ENCODE data around the gene PLEKHM2. TPM values are rescaled to one million over a fixed set of nuclear protein-coding genes. Genes with fewer than 3 reads are reported as not detected.
A peak's percentile ranks its signal among the peaks of the same experiment; 100 is the strongest.

The PLEKHM2 gene
- total RNA-seq, 1 experiment from 2014 or later = 45.9 TPM

DNA sequence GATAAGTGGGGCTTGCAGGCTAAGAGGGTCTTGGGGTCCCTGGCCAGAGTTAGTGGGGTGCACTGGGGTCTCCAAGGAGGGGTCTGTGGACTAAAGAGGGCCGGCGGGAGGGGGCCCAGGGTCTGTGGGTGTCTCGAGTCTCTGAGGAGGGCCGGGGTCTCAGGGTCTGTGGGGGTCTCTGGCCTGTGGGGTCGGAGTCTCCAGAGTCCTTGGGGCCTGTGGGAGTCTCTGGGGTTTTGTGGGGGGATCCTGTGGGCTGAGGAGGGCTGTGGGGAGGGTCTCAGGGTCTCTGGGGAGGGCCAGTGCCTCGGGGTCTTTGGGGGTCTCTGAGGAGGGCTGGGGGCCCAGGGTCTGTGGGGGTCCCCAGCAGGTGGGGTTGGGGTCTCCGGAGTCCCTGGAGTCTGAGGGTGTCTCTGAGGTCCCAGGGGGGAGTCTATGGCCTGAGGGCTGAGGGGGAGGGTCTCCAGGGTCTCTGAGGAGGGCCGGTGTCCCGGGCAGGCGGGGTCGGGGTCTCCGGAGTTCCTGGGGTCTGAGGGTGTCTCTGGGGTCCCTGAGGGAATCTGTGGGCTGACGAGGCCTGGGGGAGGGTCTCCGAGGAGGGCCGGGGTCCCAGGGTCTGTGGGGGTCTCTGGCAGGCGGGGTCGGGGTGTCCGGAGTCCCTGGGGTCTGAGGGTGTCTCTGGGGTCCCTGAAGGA is 628 bp upstream of the PLEKHM2 start:
- no peak overlapping the region for H2BK5ac ChIP-seq (ENCODE audit: insufficient read length, low read length)
- H3K4me3 Mint-ChIP-seq = peak overlapping the region; percentile 62 to 82
- H3K79me1 ChIP-seq (ENCODE audit: insufficient read depth, low read depth, low read length, poor library complexity, severe bottlenecking) = peaks cover 4% of the 10 kb centered on the region
- no peak overlapping the region for H3T11ph ChIP-seq (ENCODE audit: low read length)
- no peaks in the 10 kb centered on the region for H4K20me1 ChIP-seq (ENCODE audit: control insufficient read depth, insufficient read depth, insufficient read length)
- H3K56ac ChIP-seq (ENCODE audit: insufficient read length, low read depth, low read length) = no peak overlapping the region
- peaks cover 18 to 21% of the 10 kb centered on the region in 2 experiments for H3K4me1 Mint-ChIP-seq
- no peak overlapping the region for H2BK120ac ChIP-seq (ENCODE audit: low read depth, low read length, poor library complexity, severe bottlenecking)
- H3K9ac ChIP-seq (ENCODE audit: extremely low read depth, insufficient read length, low read length) = peak overlapping the region; percentile 13
- H2BK20ac ChIP-seq (ENCODE audit: low read depth, low read length, poor library complexity, severe bottlenecking) = no peak overlapping the region
- H2BK15ac ChIP-seq (ENCODE audit: low read depth, low read length) = no peak overlapping the region; the same call in 1 of the 2 replicates
- H3K27me3 Mint-ChIP-seq (ENCODE audit: low read depth) = no peaks in the 10 kb centered on the region
- peak overlapping the region; percentile 41 for H4K91ac ChIP-seq (ENCODE audit: insufficient read length, low read depth, low read length)
- WGBS (ENCODE audit: extremely low coverage, insufficient read length, low lambda C conversion rate) = no CpG with 5 or more reads among the region's 18 CpGs
- peak overlapping the region; percentile 31 for H3K4me2 ChIP-seq (ENCODE audit: insufficient read depth, insufficient read length, low read length)
- H3K23me2 ChIP-seq (ENCODE audit: insufficient read length, low read depth, low read length, poor library complexity, severe bottlenecking) = peaks cover 5% of the 10 kb centered on the region
- no peak overlapping the region for H2AK5ac ChIP-seq (ENCODE audit: insufficient read length, low read length)
- no peak overlapping the region for H3K27ac ChIP-seq (ENCODE audit: insufficient read length, low read depth, low read length)
- peak overlapping the region in 2 of 3 experiments; percentile 77 to 87; a peak in 2 of 7 replicates for H3K27ac Mint-ChIP-seq
- H3K18ac ChIP-seq (ENCODE audit: insufficient read length, low read depth, low read length) = peak overlapping the region; percentile 81
- peak overlapping the region; percentile 71 for H2BK12ac ChIP-seq (ENCODE audit: insufficient read length, low read depth, low read length)
- H3K4ac ChIP-seq (ENCODE audit: low read depth, low read length) = peak overlapping the region; percentile 79; the same call in 1 of the 2 replicates
- H3K36me3 Mint-ChIP-seq (ENCODE audit: insufficient read depth in 1 of 3, low read depth in 3 of 3) = peaks cover 0 to 6% (median 3%) of the 10 kb centered on the region in 3 experiments; a peak in 4 of 7 replicates
- H3K27me3 ChIP-seq (ENCODE audit: insufficient read depth, low read length) = no peaks in the 10 kb centered on the region
- no peak for DNase-seq
- TF ChIP-seq, protein P1, sequence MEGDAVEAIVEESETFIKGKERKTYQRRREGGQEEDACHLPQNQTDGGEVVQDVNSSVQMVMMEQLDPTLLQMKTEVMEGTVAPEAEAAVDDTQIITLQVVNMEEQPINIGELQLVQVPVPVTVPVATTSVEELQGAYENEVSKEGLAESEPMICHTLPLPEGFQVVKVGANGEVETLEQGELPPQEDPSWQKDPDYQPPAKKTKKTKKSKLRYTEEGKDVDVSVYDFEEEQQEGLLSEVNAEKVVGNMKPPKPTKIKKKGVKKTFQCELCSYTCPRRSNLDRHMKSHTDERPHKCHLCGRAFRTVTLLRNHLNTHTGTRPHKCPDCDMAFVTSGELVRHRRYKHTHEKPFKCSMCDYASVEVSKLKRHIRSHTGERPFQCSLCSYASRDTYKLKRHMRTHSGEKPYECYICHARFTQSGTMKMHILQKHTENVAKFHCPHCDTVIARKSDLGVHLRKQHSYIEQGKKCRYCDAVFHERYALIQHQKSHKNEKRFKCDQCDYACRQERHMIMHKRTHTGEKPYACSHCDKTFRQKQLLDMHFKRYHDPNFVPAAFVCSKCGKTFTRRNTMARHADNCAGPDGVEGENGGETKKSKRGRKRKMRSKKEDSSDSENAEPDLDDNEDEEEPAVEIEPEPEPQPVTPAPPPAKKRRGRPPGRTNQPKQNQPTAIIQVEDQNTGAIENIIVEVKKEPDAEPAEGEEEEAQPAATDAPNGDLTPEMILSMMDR (conservative IDR thresholded peaks at IDR 0.05) = no peak
- H3K14ac ChIP-seq (ENCODE audit: insufficient read depth, low read length) = peak overlapping the region; percentile 90; the same call in 1 of the 2 replicates
- H3K9me3 ChIP-seq (ENCODE audit: control insufficient read depth, low read depth, low read length) = no peaks in the 10 kb centered on the region
- H4K8ac ChIP-seq (replicated peaks; ENCODE audit: insufficient read length, low read depth, low read length) = no peak overlapping the region
- peaks cover 3% of the 10 kb centered on the region; the same call in 1 of the 2 replicates for H3K4me1 ChIP-seq (ENCODE audit: insufficient read depth, low read length)
- no peak overlapping the region for H4K5ac ChIP-seq (ENCODE audit: insufficient read length, low read depth, low read length)
- H3K23ac ChIP-seq (ENCODE audit: insufficient read length, low read depth, low read length) = no peak overlapping the region
- peaks cover 4% of the 10 kb centered on the region; the same call in 1 of the 2 replicates for H3K79me2 ChIP-seq (ENCODE audit: insufficient read depth, low read length)
- peaks cover 2% of the 10 kb centered on the region in 2 experiments; a peak in 3 of 5 replicates for H3K9me3 Mint-ChIP-seq
- H2AFZ ChIP-seq (ENCODE audit: low read length) = no peak overlapping the region
